Body of pancreas (tissue), 4 donors: ENCODE data around the gene DELE1.

Experiments
- CTCF ChIP-seq, 7 experiments: fragments of 450-650 bp in 4 of 7; fragments of 200-600 bp in 3 of 7; sonication (generic) in 3 of 7; IDR thresholded peaks; one replicate each; pipeline ENCODE4 v1.5.1; 2016 to 2019; ENCODE audit warnings: antibody characterized with exemption in 7 of 7
- POLR2A ChIP-seq, 3 donors: fragments of 450-650 bp; IDR thresholded peaks; one replicate each; pipeline ENCODE4 v1.6.1; 2016; ENCODE audit warnings: antibody characterized with exemption in 3 of 3, mild to moderate bottlenecking in 2 of 3

- TF ChIP-seq CTCF (IDR thresholded peaks at IDR 0.05) (no peak), POLR2A (IDR thresholded peaks at IDR 0.05) (peak in 1 of 3 donors; percentile 0)
These were observed 35.0 kb downstream of the DELE1 start for GRCh38 chr5:141958546-141959172.
